ENCODE measurements around the gene DLX1.
"Not testable (repeated sequence)": the region's sequence is repeated elsewhere in the genome, so short reads cannot be mapped to it uniquely, and the experiment has no call there.

The DLX1 gene

DNA sequence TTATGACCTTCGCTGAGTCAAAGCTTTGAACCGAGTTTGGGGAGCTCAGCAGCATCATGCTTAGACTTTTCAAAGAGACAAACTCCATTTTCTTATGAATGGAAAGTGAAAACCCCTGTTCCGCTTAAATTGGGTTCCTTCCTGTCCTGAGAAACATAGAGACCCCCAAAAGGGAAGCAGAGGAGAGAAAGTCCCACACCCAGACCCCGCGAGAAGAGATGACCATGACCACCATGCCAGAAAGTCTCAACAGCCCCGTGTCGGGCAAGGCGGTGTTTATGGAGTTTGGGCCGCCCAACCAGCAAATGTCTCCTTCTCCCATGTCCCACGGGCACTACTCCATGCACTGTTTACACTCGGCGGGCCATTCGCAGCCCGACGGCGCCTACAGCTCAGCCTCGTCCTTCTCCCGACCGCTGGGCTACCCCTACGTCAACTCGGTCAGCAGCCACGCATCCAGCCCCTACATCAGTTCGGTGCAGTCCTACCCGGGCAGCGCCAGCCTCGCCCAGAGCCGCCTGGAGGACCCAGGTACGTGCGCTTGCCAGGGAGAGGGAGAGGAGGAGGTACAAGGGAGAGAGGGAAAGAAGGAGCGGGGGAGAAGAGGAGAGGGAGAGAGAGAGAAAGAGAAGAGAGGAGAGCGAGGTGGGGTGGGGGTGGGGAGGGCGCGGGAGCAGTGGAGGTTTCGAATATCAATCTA lies at the start of gene DLX1:
Gene DLX1, plus strand, starts transcription at position 48 of the 700 bp plus-strand sequence. Its CDS starts 171 bp downstream, at position 219.
- no peak for DNase-seq (ENCODE audit: low read depth in 2 of 2)

DNA sequence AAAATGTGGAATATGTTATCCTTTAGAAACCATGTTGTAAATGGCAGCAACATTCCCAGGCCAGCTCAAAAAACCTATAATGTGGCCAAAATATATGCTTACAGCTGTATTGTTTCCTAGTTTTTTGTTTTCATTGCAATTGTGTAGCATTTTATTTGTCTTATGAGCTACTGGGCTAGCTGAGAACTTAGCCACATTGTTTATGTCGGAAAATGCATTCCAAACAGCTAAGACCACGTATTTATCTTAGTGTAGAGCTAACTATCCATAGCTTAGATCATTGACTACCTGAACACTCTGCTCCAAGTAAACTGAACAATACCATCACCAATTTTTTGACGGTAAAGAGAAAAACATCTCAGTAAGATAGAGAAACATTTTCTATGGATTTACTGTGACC lies 47.2 kb upstream of the DLX1 start:
- no peak for DNase-seq (ENCODE audit: low read depth in 2 of 2)

DNA sequence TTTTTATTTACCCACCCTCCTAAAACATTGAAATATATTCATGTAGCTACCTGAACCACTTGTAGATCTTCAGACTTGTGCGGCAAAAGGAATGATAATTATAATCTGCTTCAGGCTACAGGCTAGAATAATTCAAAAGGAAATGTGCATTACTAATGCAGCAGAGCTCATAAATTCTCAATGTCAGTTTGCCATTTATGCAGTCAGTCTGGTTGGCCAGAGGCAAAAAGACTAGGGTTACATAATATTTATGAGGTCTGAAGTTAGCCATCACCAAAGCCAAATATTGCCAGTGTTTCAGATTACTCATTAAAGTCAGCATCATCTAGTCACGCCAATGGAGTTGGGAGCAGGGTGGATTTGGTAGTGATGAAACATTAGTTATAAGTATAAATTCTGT lies 46.7 kb upstream of the DLX1 start:
- DNase-seq (ENCODE audit: low read depth in 2 of 2): no peak

DNA sequence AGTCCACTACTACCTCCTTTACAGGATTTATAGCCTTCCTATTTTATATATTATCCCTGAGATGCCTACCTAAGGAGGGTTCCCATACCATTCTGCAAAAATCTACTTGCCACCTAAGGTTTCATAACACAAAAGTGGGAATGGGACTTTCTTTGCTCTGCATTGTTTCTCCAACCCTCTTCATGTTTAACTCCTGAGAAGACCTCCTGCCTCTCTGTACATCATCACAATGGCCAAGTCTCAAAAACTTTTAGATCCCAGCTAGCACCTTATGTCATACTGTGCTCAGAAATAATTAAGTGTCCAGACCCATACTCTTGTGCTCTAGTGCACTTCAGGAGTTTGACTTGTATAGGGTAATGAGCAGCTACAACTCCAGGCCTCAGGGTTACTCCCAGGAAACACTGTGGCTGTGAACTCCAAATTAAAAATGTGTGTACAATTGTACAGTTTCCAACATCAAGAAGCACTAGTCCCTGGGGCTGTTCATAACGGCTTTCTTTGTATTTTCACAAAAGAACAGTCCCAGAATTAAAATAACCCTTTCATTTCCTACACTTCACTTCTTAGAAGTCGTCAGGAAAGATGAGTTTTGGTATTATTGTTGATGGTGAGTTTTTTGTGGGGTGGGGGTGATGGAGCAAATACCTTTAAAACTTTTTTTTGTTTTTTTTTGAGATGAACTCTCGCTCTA lies 46.1 kb upstream of the DLX1 start:
- DNase-seq (ENCODE audit: low read depth in 2 of 2): no peak

DNA sequence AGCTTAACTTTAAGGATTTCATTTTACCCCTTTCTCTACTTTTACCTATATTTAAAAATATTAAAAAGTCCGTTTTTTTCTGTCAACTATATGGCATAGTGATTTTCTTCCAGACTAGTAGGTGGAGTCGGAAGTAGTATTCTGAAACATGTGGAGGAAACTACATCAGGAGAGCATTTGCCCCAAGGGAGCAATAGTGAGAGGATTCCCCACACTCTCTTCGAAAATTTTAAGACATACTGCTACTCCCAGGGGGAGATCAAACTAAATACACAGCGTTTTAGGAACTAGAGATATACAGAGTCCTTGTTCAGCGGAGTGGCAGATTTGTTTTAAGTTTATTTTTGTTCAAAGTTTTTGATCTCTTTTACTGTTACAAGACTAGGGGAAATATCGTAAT lies 45.0 kb upstream of the DLX1 start:
- DNase-seq (ENCODE audit: low read depth in 2 of 2): no peak

DNA sequence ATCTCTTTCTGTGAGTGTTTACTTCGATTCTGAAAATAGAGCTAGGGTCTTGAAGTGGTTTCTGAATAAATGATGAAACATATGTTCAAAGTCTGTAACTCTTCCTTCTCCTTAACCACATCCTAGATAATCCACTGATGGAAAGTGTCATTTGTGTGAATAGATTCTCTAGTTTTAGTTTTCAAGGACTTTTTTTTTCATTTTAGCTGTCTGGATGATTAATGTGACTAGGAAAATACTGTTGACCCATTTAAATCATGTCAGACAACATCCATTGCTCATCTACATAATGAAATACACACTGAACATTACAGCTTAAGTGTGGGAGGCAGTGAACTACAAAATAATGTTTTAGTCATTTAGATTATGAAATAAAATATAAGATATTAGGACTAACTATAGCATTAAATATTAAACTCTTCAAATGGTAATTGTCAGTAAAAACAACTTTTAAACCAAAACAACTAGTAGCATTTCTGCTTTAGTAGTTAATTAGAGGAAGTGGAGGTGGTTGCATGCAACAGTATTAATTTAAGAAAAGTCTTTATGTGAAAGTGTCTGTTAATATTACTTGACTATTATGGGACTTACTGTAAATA lies 39.1 kb upstream of the DLX1 start:
- DNase-seq (ENCODE audit: low read depth in 2 of 2): no peak

DNA sequence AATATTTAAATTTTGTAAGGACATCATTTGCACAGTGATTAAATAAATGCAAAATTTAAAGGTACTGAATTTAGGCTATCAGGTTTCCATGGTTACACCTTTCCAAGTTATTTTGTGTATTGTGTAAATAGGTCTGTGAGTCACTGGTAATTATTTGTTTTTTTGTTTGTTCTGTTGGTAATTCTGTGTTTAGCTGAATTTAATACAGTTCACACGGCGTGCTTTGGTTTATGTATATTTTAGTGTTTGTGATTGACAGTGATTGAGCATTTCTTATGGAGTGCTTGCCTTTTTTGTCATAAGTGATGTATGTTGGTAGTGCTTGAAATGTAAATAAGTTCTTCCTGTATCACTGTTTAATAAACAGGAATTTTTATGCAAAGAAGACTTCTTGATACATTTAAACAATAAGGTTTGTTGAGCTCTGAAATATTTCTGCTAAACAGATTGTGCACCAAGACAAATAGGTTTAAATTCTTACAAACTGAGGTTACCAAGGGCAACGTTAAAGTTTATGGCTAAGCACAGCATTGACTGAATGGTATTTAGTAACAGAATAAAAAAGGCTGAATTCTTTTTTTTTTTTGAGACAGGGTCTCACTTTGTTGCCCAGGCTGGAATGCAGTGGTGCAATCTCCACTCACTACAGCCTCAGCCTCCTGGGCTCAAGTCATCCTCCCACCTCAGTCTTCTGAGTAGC lies 38.3 kb upstream of the DLX1 start:
- DNase-seq (ENCODE audit: low read depth in 2 of 2): no peak

DNA sequence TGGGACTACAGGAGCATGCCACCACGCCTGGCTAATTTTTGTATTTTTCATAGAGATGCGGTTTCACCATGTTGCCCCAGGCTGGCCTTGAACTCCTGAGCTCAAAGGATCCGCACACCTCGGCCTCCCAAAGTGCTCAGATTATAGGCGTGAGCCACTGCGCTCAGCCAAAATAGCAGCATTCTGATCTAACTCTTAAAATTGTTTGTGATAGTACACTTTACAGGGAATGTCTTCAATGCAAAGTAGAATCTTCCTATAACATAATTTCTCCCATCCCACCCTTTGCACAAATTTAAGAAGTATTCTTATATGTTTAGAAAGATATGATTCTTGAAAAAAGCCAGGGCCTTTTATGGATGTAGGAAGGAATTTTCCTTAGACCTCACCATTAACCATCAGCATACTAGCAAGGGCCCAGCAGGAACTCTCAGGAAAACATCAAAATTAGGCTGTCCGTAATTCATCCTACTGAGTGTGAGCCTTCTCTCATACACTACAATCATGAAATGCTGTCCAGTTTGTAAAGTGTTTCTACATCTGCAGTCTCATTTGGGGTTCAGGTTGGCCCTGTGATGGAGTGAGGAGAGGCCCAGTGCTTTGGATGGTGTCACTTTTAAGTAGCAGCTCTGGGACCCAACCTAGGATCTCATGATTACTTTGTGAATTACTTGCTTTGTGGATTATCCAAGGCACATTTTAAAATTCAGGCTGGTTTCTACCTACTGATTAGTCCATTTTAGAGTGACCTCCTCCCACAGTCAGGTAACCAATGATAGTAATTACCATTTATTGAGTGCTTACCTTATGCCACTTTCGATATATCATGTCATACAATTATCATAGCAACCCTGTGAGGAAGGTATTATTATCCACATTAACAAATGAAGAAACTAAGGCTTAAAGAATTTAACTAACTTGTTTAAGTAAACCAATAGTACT lies 37.5 kb upstream of the DLX1 start:
- DNase-seq (ENCODE audit: low read depth in 2 of 2): no peak

DNA sequence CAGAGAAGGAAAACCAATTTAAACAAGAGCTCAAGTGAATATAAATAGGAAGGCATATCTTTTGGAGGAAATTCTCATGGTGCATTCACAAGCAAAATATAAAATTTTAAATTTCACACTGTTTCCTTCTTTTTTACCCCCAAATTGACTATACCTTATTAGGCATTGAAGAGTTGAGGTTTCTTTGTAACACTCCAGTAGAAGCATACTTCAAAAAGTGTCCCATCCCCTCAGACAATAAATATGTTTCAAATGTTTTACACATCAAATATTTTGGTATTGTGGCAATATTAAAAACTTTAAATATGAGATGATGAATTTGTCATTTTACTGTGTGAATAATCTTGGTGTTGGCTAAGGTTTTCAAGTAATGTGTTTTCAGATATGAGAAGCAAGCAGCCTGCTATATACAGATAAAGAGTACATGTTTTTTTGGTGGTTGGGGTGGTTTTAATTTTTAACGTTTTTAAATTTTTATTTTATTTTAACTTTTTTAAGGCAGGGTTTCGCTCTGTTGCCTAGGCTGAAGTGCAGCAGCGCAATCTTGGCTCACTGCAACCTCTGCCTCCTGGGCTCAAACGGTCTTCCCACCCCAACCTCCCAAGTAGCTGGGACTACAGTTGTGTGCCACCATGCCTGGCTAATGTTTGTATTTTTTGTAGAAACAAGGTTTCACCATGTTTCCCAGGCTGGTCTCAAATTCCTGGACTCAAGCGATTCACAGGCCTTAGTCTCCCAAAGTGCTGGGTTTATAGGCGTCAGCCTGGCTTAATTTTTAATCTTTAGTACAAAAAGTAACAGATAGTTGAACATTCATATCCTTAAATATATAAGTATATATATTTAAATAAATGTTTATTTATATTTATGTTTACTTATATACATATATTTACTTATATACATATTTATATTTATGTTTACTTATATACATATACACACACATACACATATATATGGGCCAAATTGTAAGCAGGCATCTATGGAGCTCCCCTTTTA lies 36.5 kb upstream of the DLX1 start:
- DNase-seq (ENCODE audit: low read depth in 2 of 2): no peak

GRCh38 chr2:172049567-172050120 lies 35.7 kb upstream of the DLX1 start:
- no peak for DNase-seq (ENCODE audit: low read depth in 2 of 2)

GRCh38 chr2:172050479-172051125 lies 34.7 kb upstream of the DLX1 start:
- DNase-seq (ENCODE audit: low read depth in 2 of 2): no peak

DNA sequence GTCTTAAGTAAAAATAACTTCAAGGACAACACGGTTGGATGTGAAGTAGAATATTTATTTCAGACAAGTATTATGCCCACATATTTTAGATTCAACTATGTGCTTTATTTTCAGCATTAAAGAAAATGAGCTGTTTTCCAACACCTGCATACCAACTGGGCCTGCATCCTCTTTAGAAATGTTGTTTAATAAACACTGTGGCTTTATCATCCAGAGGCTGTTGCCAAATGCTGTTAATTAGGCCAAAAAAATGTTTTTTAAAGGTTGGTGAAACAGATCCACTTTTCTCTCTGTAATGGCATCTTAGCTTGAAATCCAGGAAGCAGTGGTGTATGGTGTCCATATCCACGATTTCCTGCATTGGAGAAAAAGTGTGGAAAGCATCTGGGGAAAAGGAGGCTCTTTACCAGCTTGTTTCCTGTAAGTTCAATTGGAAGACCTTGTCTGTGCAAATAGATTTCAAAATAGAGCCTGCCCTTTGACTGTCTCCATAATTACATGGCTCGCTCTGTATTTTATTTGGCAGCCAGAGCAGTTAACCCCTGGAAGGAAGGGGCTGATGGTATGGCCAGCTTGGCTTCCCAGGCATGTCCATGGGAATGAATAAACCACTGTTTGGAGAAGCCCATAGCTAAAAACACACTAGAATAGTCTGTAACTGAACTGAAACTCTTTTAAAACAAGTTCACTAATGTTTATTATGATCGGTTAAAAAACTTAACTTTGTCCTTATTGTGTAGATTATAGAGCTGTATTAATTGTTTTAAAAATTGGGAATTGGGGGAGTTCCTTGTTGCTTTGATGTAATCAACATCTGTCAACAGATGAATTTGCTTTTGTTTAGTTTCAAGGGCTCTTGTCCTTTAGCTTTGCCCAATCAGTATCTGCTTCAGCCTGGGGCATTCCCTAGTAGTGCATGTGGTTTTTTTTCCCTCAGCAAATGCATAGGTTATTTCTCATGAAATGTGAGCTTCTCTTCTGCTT lies 33.0 kb upstream of the DLX1 start:
- DNase-seq (ENCODE audit: low read depth in 2 of 2): no peak

DNA sequence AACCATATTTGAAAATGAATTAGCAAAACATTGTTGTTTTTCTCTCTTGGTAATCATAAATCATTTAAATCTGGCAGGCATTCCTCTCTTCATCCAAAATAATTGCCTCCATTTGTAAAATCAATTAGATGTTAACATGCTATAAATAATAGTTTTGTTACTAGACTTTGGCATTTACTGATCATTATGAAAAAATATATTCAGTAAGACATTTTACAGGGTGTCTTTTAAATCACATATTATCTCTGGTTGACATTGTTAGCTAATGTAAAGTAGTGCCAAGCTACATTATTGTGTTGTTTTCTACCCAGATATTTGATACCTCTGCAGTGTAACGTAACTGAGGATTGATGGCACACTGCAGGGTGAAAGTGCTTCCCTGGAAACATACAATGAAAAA lies 31.8 kb upstream of the DLX1 start:
- DNase-seq (ENCODE audit: low read depth in 2 of 2): no peak

DNA sequence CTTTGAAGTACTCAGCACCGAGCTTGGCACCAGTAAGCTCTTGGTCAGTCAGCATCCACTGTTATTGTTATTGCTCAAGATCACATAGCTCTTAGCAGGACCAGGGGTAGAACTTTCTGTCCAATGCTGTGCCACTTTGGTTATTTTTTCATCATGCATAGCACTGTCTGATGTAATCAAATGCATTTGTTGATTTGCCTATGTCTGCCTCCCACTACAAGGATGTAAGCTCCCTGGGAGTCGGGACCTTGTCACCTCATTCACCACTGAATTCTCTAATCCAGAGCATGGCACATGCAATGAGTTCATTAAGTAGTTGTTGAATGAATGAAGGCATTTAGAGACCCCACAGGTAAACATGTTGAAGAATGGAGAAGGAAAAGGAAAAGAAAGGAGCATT lies 29.0 kb upstream of the DLX1 start:
- DNase-seq (ENCODE audit: low read depth in 2 of 2): no peak

DNA sequence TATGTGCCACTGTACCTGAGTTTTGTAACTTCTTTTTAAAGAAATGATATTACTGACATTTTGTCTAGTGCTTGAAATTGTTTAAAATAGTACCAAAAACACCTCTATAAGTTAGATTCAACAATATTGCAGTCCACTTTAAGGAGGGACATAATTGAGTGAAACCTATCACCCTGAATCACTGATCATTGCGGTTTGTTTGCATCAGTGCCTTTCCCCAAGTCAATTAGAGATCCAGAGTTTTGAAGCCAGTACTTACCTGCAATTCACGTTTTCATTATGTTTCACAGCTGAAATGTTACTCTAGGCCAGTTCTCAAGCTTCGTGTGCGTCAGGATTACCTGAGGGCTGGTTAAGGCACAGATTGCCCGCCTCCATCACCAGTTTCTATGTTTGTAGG lies 26.6 kb upstream of the DLX1 start:
- DNase-seq (ENCODE audit: low read depth in 2 of 2): no peak

DNA sequence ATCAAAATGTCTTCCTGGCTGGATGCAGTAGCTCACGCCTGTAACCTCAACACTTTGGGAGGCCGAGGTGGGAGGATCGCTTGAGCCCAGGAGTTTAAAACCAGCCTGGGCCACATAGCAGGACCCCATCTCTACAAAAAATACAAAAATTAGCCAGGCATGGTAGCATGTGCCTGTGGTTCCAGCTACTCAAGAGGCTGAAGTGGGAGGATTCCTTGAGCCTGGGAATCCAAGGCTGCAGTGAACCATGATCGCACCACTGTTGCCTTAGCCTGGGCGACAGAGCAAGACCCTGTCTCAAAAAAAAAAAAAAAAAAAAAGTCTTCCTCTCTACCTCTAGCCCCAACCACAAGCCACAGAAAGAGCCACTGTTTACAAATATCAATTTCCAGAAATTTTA lies 25.2 kb upstream of the DLX1 start:
- not testable (repeated sequence) for DNase-seq (ENCODE audit: low read depth in 2 of 2)

GRCh38 chr2:172062402-172063004 lies 22.8 kb upstream of the DLX1 start:
- DNase-seq (ENCODE audit: low read depth in 2 of 2): no peak

DNA sequence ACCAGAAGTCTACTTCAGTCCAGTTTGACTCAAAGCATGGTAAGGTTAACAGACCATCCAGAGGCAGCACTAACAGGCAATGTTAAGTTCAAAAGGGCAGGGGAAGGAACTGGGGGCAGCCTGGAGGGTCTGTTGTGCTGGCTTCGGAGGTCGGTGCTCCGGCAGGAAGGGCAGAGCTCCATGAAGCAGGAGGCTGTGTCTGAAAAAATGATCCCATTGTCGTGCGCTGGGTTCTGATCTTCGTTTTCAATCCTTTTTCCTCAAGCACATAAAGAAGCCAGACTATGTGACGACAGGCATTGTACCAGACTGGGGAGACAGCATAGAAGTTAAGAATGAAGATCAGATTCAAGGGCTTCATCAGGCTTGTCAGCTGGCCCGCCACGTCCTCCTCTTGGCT lies 21.9 kb upstream of the DLX1 start:
- DNase-seq (ENCODE audit: low read depth in 2 of 2): no peak

Data from stimulated activated CD4-positive, alpha-beta T cell treated with anti-CD3 and anti-CD28 coated beads, Interleukin-1b, Interleukin-23, amount 100 ng/mL, for 1 hour (primary cell).